HL-60 (cell line): Measurements from ENCODE around the gene IQGAP2.

Experiments
- CTCF ChIP-seq: IDR thresholded peaks from one replicate; pipeline ENCODE4 v1.5.1; 2011; ENCODE audit warnings: low read length, control low read depth, inconsistent platforms; ENCODE audit not compliant: insufficient read depth
- GABPA ChIP-seq: IDR thresholded peaks from 2 replicates; pipeline ENCODE4 v1.6.1; 2012; ENCODE audit warnings: low read depth
- POLR2AphosphoS5 ChIP-seq: IDR thresholded peaks from 2 replicates; pipeline ENCODE4 v1.6.1; 2012; ENCODE audit warnings: low read depth
- REST ChIP-seq: IDR thresholded peaks from 2 replicates; pipeline ENCODE4 v1.6.1; 2012; ENCODE audit warnings: low read depth; ENCODE audit not compliant: insufficient replicate concordance
- SPI1 ChIP-seq: IDR thresholded peaks from 2 replicates; pipeline ENCODE4 v1.6.1; 2012; ENCODE audit warnings: low read depth, mild to moderate bottlenecking, borderline replicate concordance

GRCh38 chr5:76685704-76686103 is 282.6 kb downstream of the IQGAP2 start:
- TF ChIP-seq SPI1 (no peak), REST (no peak), CTCF (no peak), POLR2AphosphoS5 (no peak), GABPA (no peak)
